ENCODE results near the gene PTH2. TPM values are rescaled to one million over a fixed set of nuclear protein-coding genes. Genes with fewer than 3 reads are reported as not detected.

PTH2 gene
- total RNA-seq, 1 experiment from 2014 or later, result 0.96 TPM

GRCh38 chr19:49417088-49417487 is 6.2 kb downstream of the PTH2 start:
- H3K9ac ChIP-seq (ENCODE audit: extremely low read depth, insufficient read length, low read length), result no peak overlapping the region
- H2BK5ac ChIP-seq (ENCODE audit: insufficient read length, low read length), result no peak overlapping the region
- H3K23ac ChIP-seq (ENCODE audit: insufficient read length, low read depth, low read length), result no peak overlapping the region
- no peak overlapping the region for H3K4ac ChIP-seq (ENCODE audit: low read depth, low read length)
- peaks cover 0 to 5% of the 10 kb centered on the region in 2 experiments; a peak in 2 of 5 replicates for H3K9me3 Mint-ChIP-seq
- no peak overlapping the region for H4K91ac ChIP-seq (ENCODE audit: insufficient read length, low read depth, low read length)
- no peak overlapping the region for H2BK15ac ChIP-seq (ENCODE audit: low read depth, low read length)
- no peak overlapping the region for H2AFZ ChIP-seq (ENCODE audit: low read length)
- H4K20me1 ChIP-seq (ENCODE audit: control insufficient read depth, insufficient read depth, insufficient read length), result no peaks in the 10 kb centered on the region
- no peaks in the 10 kb centered on the region for H3K79me1 ChIP-seq (ENCODE audit: insufficient read depth, low read depth, low read length, poor library complexity, severe bottlenecking)
- no peak overlapping the region for H4K8ac ChIP-seq (replicated peaks; ENCODE audit: insufficient read length, low read depth, low read length)
- no peak overlapping the region for H3K4me3 Mint-ChIP-seq
- H3K27me3 ChIP-seq (ENCODE audit: insufficient read depth, low read length), result peaks cover 7% of the 10 kb centered on the region; the same call in 1 of the 2 replicates
- DNase-seq, result peak; percentile 68
- H2BK12ac ChIP-seq (ENCODE audit: insufficient read length, low read depth, low read length), result no peak overlapping the region
- H2AK5ac ChIP-seq (ENCODE audit: insufficient read length, low read length), result no peak overlapping the region
- H2BK20ac ChIP-seq (ENCODE audit: low read depth, low read length, poor library complexity, severe bottlenecking), result no peak overlapping the region
- no peak overlapping the region; the same call in 1 of the 2 replicates for H3K14ac ChIP-seq (ENCODE audit: insufficient read depth, low read length)
- H3K27me3 Mint-ChIP-seq (ENCODE audit: low read depth), result peaks cover 29% of the 10 kb centered on the region
- no peaks in the 10 kb centered on the region for H3K9me3 ChIP-seq (ENCODE audit: control insufficient read depth, low read depth, low read length)
- no peaks in the 10 kb centered on the region for H3K79me2 ChIP-seq (ENCODE audit: insufficient read depth, low read length)
- no peaks in the 10 kb centered on the region; a peak in 2 of 7 replicates for H3K36me3 Mint-ChIP-seq (ENCODE audit: insufficient read depth in 1 of 3, low read depth in 3 of 3)
- H3K4me2 ChIP-seq (ENCODE audit: insufficient read depth, insufficient read length, low read length), result no peak overlapping the region
- no peak overlapping the region for H3T11ph ChIP-seq (ENCODE audit: low read length)
- H3K27ac Mint-ChIP-seq, result no peak overlapping the region
- no peak overlapping the region for H2BK120ac ChIP-seq (ENCODE audit: low read depth, low read length, poor library complexity, severe bottlenecking)
- H3K23me2 ChIP-seq (ENCODE audit: insufficient read length, low read depth, low read length, poor library complexity, severe bottlenecking), result peaks cover 5% of the 10 kb centered on the region
- peak; percentile 59 for TF ChIP-seq CTCF (conservative IDR thresholded peaks at IDR 0.05)
- H3K56ac ChIP-seq (ENCODE audit: insufficient read length, low read depth, low read length), result no peak overlapping the region
- no CpG with 5 or more reads among the region's 7 CpGs for WGBS (ENCODE audit: extremely low coverage, insufficient read length, low lambda C conversion rate)
- H4K5ac ChIP-seq (ENCODE audit: insufficient read length, low read depth, low read length), result no peak overlapping the region
- peaks cover 59 to 75% of the 10 kb centered on the region in 2 experiments for H3K4me1 Mint-ChIP-seq
- no peaks in the 10 kb centered on the region; the same call in 1 of the 2 replicates for H3K4me1 ChIP-seq (ENCODE audit: insufficient read depth, low read length)
- H3K27ac ChIP-seq (ENCODE audit: insufficient read length, low read depth, low read length), result no peak overlapping the region
- H3K18ac ChIP-seq (ENCODE audit: insufficient read length, low read depth, low read length), result no peak overlapping the region
